Activated naive CD8-positive, alpha-beta T cell treated with anti-CD3 and anti-CD28 coated beads, Interleukin-2, amount 50 U/mL, for 24 hours (primary cell): ENCODE measurements around the gene POGZ.
A peak's percentile ranks its signal among the peaks of the same experiment; 100 is the strongest.
"Not testable (repeated sequence)": the region's sequence is repeated elsewhere in the genome, so short reads cannot be mapped to it uniquely, and the experiment has no call there.

Source experiments
- ATAC-seq: fragments of 150-1000 bp; cut with Tn5 transposase; one replicate; pipeline ENCODE4 v1.10.0; 2021
- DNase-seq: peaks from one replicate; pipeline ENCODE4 v3.0.0; 2021
- H3K27ac Mint-ChIP-seq: one replicate; pipeline ENCODE4 v1.8.0; 2021; ENCODE audit warnings: mild to moderate bottlenecking, mixed read lengths
- H3K27me3 Mint-ChIP-seq: one replicate; pipeline ENCODE4 v1.8.0; 2021; ENCODE audit warnings: mixed read lengths
- H3K36me3 Mint-ChIP-seq: one replicate; pipeline ENCODE4 v1.8.0; 2021; ENCODE audit warnings: low read depth, mixed read lengths
- H3K4me1 Mint-ChIP-seq: one replicate; pipeline ENCODE4 v1.8.0; 2021; ENCODE audit warnings: mixed read lengths
- H3K4me3 Mint-ChIP-seq: one replicate; pipeline ENCODE4 v1.8.0; 2021; ENCODE audit warnings: mild to moderate bottlenecking, moderate library complexity, mixed read lengths
- H3K9me3 Mint-ChIP-seq: one replicate; pipeline ENCODE4 v1.8.0; 2021; ENCODE audit warnings: mixed read lengths

POGZ gene

GRCh38 chr1:151411884-151412283 is 47.4 kb downstream of the POGZ start:
- peaks cover 31% of the 10 kb centered on the region for H3K36me3 Mint-ChIP-seq
- ATAC-seq = no peak

GRCh38 chr1:151408891-151409290 is 50.4 kb downstream of the POGZ start:
- Mint-ChIP-seq H3K9me3 (no peaks in the 10 kb centered on the region), H3K4me1 (no peaks in the 10 kb centered on the region), H3K27ac (no peak overlapping the region), H3K4me3 (no peak overlapping the region), H3K27me3 (no peaks in the 10 kb centered on the region), H3K36me3 (peaks cover 40% of the 10 kb centered on the region)
- DNase-seq (no peak), ATAC-seq (no peak)

More at GRCh38 chr1:151411884-151412283, 47.4 kb downstream of the POGZ start:
- no peak overlapping the region for H3K4me3 Mint-ChIP-seq
- DNase-seq = no peak
- H3K4me1 Mint-ChIP-seq = no peaks in the 10 kb centered on the region
- no peak overlapping the region for H3K27ac Mint-ChIP-seq
- no peaks in the 10 kb centered on the region for H3K27me3 Mint-ChIP-seq
- H3K9me3 Mint-ChIP-seq = no peaks in the 10 kb centered on the region

GRCh38 chr1:151407304-151407703 is 52.0 kb downstream of the POGZ start:
- Mint-ChIP-seq H3K4me3 (no peak overlapping the region), H3K27me3 (no peaks in the 10 kb centered on the region), H3K27ac (no peak overlapping the region), H3K36me3 (peaks cover 45% of the 10 kb centered on the region), H3K9me3 (no peaks in the 10 kb centered on the region), H3K4me1 (peaks cover 4% of the 10 kb centered on the region)
- ATAC-seq (no peak), DNase-seq (no peak)

- no peaks in the 10 kb centered on the region for H3K27me3 Mint-ChIP-seq
- H3K36me3 Mint-ChIP-seq = peaks cover 51% of the 10 kb centered on the region
- H3K27ac Mint-ChIP-seq = no peak overlapping the region
- no peaks in the 10 kb centered on the region for H3K9me3 Mint-ChIP-seq
- ATAC-seq (no peak), DNase-seq (no peak)
- H3K4me3 Mint-ChIP-seq = no peak overlapping the region
- H3K4me1 Mint-ChIP-seq = peaks cover 15% of the 10 kb centered on the region
These were observed 53.1 kb downstream of the POGZ start for GRCh38 chr1:151406176-151406575.

GRCh38 chr1:151405187-151405951 is 53.9 kb downstream of the POGZ start:
- Mint-ChIP-seq H3K27ac (no peak overlapping the region), H3K4me1 (peaks cover 24% of the 10 kb centered on the region), H3K36me3 (peaks cover 57% of the 10 kb centered on the region), H3K27me3 (no peaks in the 10 kb centered on the region), H3K9me3 (no peaks in the 10 kb centered on the region), H3K4me3 (no peak overlapping the region)
- DNase-seq (no peak), ATAC-seq (no peak)

GRCh38 chr1:151403612-151404011 is 55.7 kb downstream of the POGZ start:
- ATAC-seq (no peak), DNase-seq (no peak)
- peaks cover 59% of the 10 kb centered on the region for H3K36me3 Mint-ChIP-seq
- no peaks in the 10 kb centered on the region for H3K27me3 Mint-ChIP-seq
- H3K4me3 Mint-ChIP-seq = no peak overlapping the region
- peaks cover 32% of the 10 kb centered on the region for H3K4me1 Mint-ChIP-seq
- H3K27ac Mint-ChIP-seq = peak overlapping the region; percentile 10
- no peaks in the 10 kb centered on the region for H3K9me3 Mint-ChIP-seq

GRCh38 chr1:151402764-151403163 is 56.5 kb downstream of the POGZ start:
- Mint-ChIP-seq H3K4me1 (peaks cover 35% of the 10 kb centered on the region), H3K27me3 (no peaks in the 10 kb centered on the region), H3K27ac (peak overlapping the region; percentile 97), H3K4me3 (no peak overlapping the region), H3K36me3 (peaks cover 59% of the 10 kb centered on the region), H3K9me3 (no peaks in the 10 kb centered on the region)
- no peak for ATAC-seq
- DNase-seq = no peak

- peaks cover 55% of the 10 kb centered on the region for H3K36me3 Mint-ChIP-seq
- no peaks in the 10 kb centered on the region for H3K27me3 Mint-ChIP-seq
- H3K4me3 Mint-ChIP-seq = peak overlapping the region; percentile 90
- H3K9me3 Mint-ChIP-seq = no peaks in the 10 kb centered on the region
- peaks cover 35% of the 10 kb centered on the region for H3K4me1 Mint-ChIP-seq
- H3K27ac Mint-ChIP-seq = peak overlapping the region; percentile 97
- ATAC-seq = no peak
- no peak for DNase-seq
These were observed 57.4 kb downstream of the POGZ start for GRCh38 chr1:151401860-151402259.

GRCh38 chr1:151401125-151401788 is 58.0 kb downstream of the POGZ start:
- H3K36me3 Mint-ChIP-seq = peaks cover 53% of the 10 kb centered on the region
- DNase-seq = no peak

GRCh38 chr1:151399324-151400171 is 59.7 kb downstream of the POGZ start, which contains the start of gene PSMB4:
Gene PSMB4 (plus strand): TSS chr1:151399573. CDS start chr1:151399588, 15 bp downstream.
- Mint-ChIP-seq H3K36me3 (peaks cover 39% of the 10 kb centered on the region), H3K27me3 (no peaks in the 10 kb centered on the region), H3K9me3 (no peaks in the 10 kb centered on the region), H3K4me3 (peak within 1 kb of the TSS; percentile 90), H3K27ac (peak within 1 kb of the TSS; percentile 97), H3K4me1 (peaks cover 35% of the 10 kb centered on the region)
- ATAC-seq = peak; percentile 89
- DNase-seq = peak; percentile 77

More at GRCh38 chr1:151401125-151401788, 58.0 kb downstream of the POGZ start:
- Mint-ChIP-seq H3K9me3 (no peaks in the 10 kb centered on the region), H3K27me3 (no peaks in the 10 kb centered on the region), H3K4me1 (peaks cover 35% of the 10 kb centered on the region), H3K27ac (peak overlapping the region; percentile 97), H3K4me3 (peak overlapping the region; percentile 90)
- no peak for ATAC-seq

GRCh38 chr1:151396265-151396664 is 63.0 kb downstream of the POGZ start:
- H3K27ac Mint-ChIP-seq, H3K4me3 Mint-ChIP-seq, ATAC-seq, DNase-seq, H3K9me3 Mint-ChIP-seq, H3K27me3 Mint-ChIP-seq: not testable (repeated sequence)
- peaks cover 20% of the 10 kb centered on the region for H3K36me3 Mint-ChIP-seq
- peaks cover 21% of the 10 kb centered on the region for H3K4me1 Mint-ChIP-seq

GRCh38 chr1:151393583-151393982 is 65.7 kb downstream of the POGZ start:
- DNase-seq = no peak
- H3K27ac Mint-ChIP-seq = no peak overlapping the region
- no peaks in the 10 kb centered on the region for H3K36me3 Mint-ChIP-seq

GRCh38 chr1:151391079-151391563 is 68.2 kb downstream of the POGZ start:
- DNase-seq (no peak), ATAC-seq (no peak)
- Mint-ChIP-seq H3K27ac (no peak overlapping the region), H3K27me3 (no peaks in the 10 kb centered on the region), H3K4me1 (no peaks in the 10 kb centered on the region), H3K9me3 (no peaks in the 10 kb centered on the region), H3K4me3 (no peak overlapping the region), H3K36me3 (no peaks in the 10 kb centered on the region)

More at GRCh38 chr1:151393583-151393982, 65.7 kb downstream of the POGZ start:
- no peaks in the 10 kb centered on the region for H3K9me3 Mint-ChIP-seq
- H3K27me3 Mint-ChIP-seq = no peaks in the 10 kb centered on the region
- H3K4me1 Mint-ChIP-seq = peaks cover 3% of the 10 kb centered on the region
- no peak overlapping the region for H3K4me3 Mint-ChIP-seq
- ATAC-seq = no peak
